Heart left ventricle (tissue), 13 donors: Measurements from ENCODE around the gene ABCC6.

Source experiments
- POLR2A ChIP-seq, 2 donors: fragments of 450-650 bp; IDR thresholded peaks; one replicate each; pipeline ENCODE4 v1.6.1; 2017; ENCODE audit warnings: antibody characterized with exemption in 2 of 2, mild to moderate bottlenecking in 2 of 2, moderate library complexity in 2 of 2
- TF ChIP-seq, protein P1 (sequence below), 12 donors: fragments of 200-600 bp; sonication (generic) in 4 of 12; IDR thresholded peaks; one replicate each; pipeline versions ENCODE4 v1.5.0 to v1.8.0; 2018 to 2022; ENCODE audit warnings: antibody characterized with exemption in 12 of 12, mild to moderate bottlenecking in 5 of 12
- donor health status: ischemic (EF 13 %, LVEDD 7.1; RV severe dilation, severe dysfunction).
- donor health status: DM: no; HTN: yes; CAD: no.
- donor health status: DM: no; HTN: no; CAD: no.
- donor health status: ischemic (EF 25% LVEDD 6.9; RV normal size, moderate dysfunction).
- donor health status: ischemic (EF 25% LVEDD 5.7; RV mildly dilated, moderate dysfunction).
- donor health status: ischemic (EF 35%, LVEDD 5.7; RV mildly dilated, moderate dysfunction).
- donor health status: nonischemic (EF 11% LVEDD 7.7; RV severe dilation, severe dysfunction).
- donor health status: DM: yes; HTN: yes; CAD: no.
- donor health status: PGD.
- donor health status: ischemic (EF 29% LVEDD 5.4; RV normal size, mild dysfunction).
- donor health status: nonischemic (EF 23%, LVEDD 6.1; RV moderate dilation, normal function).

- no peak for TF ChIP-seq POLR2A (IDR thresholded peaks at IDR 0.05)
- TF ChIP-seq, protein P1, sequence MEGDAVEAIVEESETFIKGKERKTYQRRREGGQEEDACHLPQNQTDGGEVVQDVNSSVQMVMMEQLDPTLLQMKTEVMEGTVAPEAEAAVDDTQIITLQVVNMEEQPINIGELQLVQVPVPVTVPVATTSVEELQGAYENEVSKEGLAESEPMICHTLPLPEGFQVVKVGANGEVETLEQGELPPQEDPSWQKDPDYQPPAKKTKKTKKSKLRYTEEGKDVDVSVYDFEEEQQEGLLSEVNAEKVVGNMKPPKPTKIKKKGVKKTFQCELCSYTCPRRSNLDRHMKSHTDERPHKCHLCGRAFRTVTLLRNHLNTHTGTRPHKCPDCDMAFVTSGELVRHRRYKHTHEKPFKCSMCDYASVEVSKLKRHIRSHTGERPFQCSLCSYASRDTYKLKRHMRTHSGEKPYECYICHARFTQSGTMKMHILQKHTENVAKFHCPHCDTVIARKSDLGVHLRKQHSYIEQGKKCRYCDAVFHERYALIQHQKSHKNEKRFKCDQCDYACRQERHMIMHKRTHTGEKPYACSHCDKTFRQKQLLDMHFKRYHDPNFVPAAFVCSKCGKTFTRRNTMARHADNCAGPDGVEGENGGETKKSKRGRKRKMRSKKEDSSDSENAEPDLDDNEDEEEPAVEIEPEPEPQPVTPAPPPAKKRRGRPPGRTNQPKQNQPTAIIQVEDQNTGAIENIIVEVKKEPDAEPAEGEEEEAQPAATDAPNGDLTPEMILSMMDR (IDR thresholded peaks at IDR 0.05): no peak
Observed at GRCh38 chr16:16100631-16101030, 122.7 kb downstream of the ABCC6 start.
